Breast epithelium (tissue), 3 donors: ENCODE measurements around the gene CATSPER1.

Source experiments
- POLR2AphosphoS5 ChIP-seq, 3 donors: sonication (generic); formaldehyde crosslinking; IDR thresholded peaks; one replicate each; pipeline ENCODE4 v1.6.1; 2017; ENCODE audit warnings: antibody characterized with exemption in 3 of 3
- TF ChIP-seq, protein P1 (sequence below), 3 donors: fragments of 450-650 bp; IDR thresholded peaks; one replicate each; pipeline ENCODE4 v1.5.1; 2016 to 2017; ENCODE audit warnings: antibody characterized with exemption in 3 of 3, mild to moderate bottlenecking in 3 of 3, moderate library complexity in 3 of 3

DNA sequence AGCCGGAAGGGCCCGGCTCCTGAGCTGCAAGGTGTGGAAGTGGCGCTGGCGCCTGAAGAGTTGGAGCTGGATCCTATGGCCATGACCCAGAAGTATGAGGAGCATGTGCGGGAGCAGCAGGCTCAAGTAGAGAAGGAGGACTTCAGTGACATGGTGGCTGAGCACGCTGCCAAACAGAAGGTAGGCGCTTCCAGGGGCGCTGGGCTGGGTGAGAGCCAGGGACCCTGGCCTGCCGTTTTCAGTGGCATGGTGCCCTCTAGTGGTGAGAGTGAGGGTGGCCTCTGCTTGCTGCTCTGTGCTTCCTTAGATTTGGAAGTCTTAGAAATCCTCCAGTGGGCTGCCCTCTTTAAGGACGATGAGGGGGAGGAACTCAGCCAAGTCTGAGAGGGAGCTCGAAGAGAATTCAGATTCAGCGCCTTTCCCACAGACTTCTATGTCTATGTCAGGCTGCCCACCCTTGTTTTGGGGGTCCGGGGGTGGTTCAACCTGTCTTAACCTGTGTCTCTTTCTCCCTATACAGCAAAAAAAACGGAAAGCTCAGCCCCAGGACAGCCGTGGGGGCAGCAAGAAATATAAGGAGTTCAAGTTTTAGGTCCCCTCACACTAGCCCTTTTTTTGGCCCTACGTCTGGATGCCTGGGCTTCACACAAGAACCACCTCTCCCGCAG, 42.0 kb upstream of the CATSPER1 start:
- TF ChIP-seq, protein P1, sequence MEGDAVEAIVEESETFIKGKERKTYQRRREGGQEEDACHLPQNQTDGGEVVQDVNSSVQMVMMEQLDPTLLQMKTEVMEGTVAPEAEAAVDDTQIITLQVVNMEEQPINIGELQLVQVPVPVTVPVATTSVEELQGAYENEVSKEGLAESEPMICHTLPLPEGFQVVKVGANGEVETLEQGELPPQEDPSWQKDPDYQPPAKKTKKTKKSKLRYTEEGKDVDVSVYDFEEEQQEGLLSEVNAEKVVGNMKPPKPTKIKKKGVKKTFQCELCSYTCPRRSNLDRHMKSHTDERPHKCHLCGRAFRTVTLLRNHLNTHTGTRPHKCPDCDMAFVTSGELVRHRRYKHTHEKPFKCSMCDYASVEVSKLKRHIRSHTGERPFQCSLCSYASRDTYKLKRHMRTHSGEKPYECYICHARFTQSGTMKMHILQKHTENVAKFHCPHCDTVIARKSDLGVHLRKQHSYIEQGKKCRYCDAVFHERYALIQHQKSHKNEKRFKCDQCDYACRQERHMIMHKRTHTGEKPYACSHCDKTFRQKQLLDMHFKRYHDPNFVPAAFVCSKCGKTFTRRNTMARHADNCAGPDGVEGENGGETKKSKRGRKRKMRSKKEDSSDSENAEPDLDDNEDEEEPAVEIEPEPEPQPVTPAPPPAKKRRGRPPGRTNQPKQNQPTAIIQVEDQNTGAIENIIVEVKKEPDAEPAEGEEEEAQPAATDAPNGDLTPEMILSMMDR (IDR thresholded peaks at IDR 0.05) = peak; percentile 71 to 80 (median 72)
- no peak for TF ChIP-seq POLR2AphosphoS5 (IDR thresholded peaks at IDR 0.05)
